ENCODE data around the gene EML2.

GRCh38 chr19:45643927-45644771 lies 5.0 kb upstream of the EML2 start:
- TF ChIP-seq CTCF (IDR thresholded peaks at IDR 0.05; ENCODE audit: poor library complexity) (no peak), EZH2 (IDR thresholded peaks at IDR 0.05; ENCODE audit: borderline replicate concordance) (no peak), EZH2phosphoT487 (IDR thresholded peaks at IDR 0.05; ENCODE audit: low read depth, severe bottlenecking, unreplicated experiment) (no peak)

Data from hepatocyte (in vitro differentiated cells).